ENCODE measurements around the gene TNFSF9. TPM values are rescaled to one million over a fixed set of nuclear protein-coding genes. Genes with fewer than 3 reads are reported as not detected.

Gene TNFSF9
- total RNA-seq, 1 donor from 2014 or later, result 7.4 TPM

DNA sequence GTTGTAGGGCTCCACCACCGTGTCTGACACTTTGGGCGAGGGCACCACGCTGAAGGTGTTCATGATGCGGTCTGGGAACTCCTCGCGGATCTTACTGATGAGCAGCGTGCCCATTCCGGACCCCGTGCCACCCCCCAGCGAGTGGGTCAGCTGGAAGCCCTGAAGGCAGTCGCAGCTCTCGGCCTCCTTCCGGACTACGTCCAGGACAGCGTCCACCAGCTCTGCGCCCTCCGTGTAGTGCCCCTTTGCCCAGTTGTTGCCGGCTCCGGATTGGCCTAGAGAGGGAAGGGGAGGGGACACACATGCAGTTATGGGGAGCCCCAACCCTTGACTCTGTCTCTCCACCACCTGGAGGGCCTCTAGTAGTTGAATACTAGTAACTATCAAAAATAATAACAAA is 34.9 kb upstream of the TNFSF9 start:
- Histone ChIP-seq H3K4me1 (no peaks in the 10 kb centered on the region), H3K36me3 (no peaks in the 10 kb centered on the region), H3K9me3 (no peaks in the 10 kb centered on the region), H3K4me3 (no peak overlapping the region), H3K27me3 (peaks cover 3% of the 10 kb centered on the region), H3K27ac (no peak overlapping the region)
- TF ChIP-seq, protein P1, sequence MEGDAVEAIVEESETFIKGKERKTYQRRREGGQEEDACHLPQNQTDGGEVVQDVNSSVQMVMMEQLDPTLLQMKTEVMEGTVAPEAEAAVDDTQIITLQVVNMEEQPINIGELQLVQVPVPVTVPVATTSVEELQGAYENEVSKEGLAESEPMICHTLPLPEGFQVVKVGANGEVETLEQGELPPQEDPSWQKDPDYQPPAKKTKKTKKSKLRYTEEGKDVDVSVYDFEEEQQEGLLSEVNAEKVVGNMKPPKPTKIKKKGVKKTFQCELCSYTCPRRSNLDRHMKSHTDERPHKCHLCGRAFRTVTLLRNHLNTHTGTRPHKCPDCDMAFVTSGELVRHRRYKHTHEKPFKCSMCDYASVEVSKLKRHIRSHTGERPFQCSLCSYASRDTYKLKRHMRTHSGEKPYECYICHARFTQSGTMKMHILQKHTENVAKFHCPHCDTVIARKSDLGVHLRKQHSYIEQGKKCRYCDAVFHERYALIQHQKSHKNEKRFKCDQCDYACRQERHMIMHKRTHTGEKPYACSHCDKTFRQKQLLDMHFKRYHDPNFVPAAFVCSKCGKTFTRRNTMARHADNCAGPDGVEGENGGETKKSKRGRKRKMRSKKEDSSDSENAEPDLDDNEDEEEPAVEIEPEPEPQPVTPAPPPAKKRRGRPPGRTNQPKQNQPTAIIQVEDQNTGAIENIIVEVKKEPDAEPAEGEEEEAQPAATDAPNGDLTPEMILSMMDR (IDR thresholded peaks at IDR 0.05), result no peak
- DNase-seq (no peak), ATAC-seq (no peak)
- intact Hi-C loops (cut with DNase I), result no loop called here

DNA sequence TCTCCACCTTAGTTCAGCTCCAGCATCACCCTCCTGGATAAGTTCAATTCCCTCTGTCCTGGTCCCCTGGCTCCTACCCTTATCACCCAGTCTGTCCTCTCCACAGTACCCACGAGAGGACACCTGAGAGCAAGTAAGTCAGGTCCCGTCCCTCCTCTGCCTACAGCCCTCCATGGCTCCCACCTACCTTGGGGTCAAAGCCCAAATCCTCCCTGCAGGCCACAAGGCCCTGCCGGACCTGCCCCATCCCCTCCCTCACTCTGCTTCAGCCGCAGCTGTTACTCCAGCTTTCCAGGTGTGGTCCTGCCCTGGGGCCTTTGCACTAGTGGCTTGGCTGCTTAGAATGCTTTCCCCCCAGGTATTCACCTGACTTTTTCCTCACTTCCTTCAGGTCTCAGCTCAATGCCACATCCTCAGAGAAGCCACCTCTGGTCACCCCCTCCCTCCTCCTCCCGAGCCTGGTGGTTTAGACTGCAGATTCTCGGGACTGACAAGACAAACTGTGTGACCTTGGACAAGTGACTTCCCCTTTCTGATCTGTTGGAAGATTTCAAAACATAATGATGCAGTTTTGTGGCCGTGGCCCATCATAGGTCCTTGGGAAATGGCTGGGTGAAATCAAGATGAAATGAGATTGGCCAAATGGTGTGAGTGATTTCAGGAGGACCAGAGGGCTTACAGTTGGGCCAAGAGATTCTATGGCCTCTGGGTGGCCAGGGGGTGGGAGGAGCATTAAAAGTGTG is 32.4 kb upstream of the TNFSF9 start:
- H3K4me1 ChIP-seq, result peaks cover 10% of the 10 kb centered on the region
- no peak overlapping the region for H3K27ac ChIP-seq
- no peak for DNase-seq
- intact Hi-C loops (cut with DNase I), result no loop called here
- no peak overlapping the region for H3K4me3 ChIP-seq
- H3K9me3 ChIP-seq, result no peaks in the 10 kb centered on the region
- ATAC-seq, result peak; percentile 71
- H3K27me3 ChIP-seq, result peaks cover 28% of the 10 kb centered on the region
- TF ChIP-seq, protein P1 (IDR thresholded peaks at IDR 0.05), result no peak
- no peaks in the 10 kb centered on the region for H3K36me3 ChIP-seq

DNA sequence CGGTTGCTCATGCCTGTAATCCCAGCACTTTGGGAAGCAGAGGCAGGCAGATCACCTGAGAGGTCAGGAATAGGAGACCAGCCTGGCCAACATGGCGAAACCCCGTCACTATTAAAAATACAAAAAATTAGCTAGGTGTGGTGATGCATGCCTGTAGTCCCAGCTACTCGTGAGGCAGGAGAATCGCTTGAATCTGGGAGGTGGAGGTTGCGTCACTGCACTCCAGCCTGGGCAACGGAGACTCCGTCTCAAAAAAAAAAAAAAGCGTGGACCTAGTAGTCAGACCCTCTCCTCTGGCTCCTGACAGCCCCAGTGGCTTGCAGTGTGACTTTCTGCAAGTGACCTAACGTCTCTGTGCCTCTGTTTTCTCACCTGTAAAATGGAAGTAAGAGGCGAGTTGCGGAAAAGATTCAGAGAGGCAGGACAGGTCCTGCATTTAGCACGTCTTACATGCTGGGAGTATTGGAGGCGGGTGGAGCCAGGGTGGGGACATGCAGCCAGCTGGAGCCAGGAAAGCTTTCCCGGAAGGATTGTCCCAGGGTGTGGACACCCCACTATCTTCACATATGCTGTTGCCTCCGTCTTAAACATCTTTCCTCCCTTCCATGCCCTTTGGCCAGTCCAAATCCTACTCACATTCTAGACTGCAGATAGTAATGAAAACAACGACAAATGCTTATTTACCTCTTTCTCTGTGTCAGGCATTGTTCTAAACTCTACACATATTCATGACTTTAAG is 31.6 kb upstream of the TNFSF9 start:
- no peak overlapping the region for H3K4me3 ChIP-seq
- no peaks in the 10 kb centered on the region for H3K9me3 ChIP-seq
- intact Hi-C loops (cut with DNase I), result no loop called here
- DNase-seq, result no peak
- no peaks in the 10 kb centered on the region for H3K36me3 ChIP-seq
- H3K27ac ChIP-seq, result no peak overlapping the region
- H3K4me1 ChIP-seq, result peaks cover 10% of the 10 kb centered on the region
- peaks cover 29% of the 10 kb centered on the region for H3K27me3 ChIP-seq
- TF ChIP-seq, protein P1 (IDR thresholded peaks at IDR 0.05), result no peak
- no peak for ATAC-seq

DNA sequence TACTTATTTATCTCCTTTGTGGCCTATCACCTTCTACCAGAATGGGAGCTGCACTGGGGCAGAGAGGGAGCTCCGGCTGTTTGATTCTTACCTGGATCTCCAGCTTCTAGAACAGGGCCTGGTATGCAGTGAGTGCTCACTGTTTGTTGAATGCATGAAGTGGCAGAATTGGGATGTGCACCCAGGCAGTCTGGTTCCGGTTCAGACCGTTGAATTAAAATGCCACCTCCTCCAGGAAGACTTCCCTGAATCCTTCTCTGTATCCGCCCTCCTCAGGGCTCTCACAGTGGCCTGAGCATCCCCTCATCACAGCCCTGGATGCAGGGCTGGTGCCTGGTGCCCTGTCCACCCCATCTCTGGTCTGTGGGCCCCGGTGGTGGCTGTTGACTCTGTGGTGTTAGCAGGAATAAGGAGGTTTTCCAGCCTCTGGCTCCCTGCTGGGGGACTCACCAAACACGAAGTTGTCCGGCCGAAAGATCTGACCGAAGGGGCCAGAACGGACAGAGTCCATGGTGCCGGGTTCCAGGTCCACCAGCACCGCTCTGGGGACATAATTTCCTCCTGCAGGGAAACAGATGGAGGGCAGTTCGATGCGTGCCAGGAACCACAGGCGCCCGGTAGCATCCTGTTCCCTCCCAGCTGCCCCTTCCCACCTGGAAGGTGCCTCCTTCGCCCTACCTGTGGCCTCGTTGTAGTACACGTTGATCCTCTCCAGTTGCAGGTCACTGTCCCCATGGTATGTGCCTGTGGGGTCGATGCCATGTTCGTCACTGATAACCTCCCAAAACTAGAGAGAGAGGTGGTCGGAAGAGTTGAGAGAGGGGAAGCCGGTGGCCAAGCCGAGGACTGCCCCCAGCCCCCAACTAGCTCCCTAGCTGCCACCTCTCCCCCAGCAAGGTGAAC is 29.7 kb upstream of the TNFSF9 start:
- Histone ChIP-seq H3K4me3 (peak overlapping the region; percentile 39), H3K36me3 (no peaks in the 10 kb centered on the region), H3K9me3 (no peaks in the 10 kb centered on the region), H3K4me1 (peaks cover 10% of the 10 kb centered on the region), H3K27me3 (peaks cover 29% of the 10 kb centered on the region), H3K27ac (no peak overlapping the region)
- DNase-seq (no peak), ATAC-seq (no peak)
- TF ChIP-seq, protein P1 (IDR thresholded peaks at IDR 0.05), result no peak
- intact Hi-C loops (cut with DNase I), result no loop called here

DNA sequence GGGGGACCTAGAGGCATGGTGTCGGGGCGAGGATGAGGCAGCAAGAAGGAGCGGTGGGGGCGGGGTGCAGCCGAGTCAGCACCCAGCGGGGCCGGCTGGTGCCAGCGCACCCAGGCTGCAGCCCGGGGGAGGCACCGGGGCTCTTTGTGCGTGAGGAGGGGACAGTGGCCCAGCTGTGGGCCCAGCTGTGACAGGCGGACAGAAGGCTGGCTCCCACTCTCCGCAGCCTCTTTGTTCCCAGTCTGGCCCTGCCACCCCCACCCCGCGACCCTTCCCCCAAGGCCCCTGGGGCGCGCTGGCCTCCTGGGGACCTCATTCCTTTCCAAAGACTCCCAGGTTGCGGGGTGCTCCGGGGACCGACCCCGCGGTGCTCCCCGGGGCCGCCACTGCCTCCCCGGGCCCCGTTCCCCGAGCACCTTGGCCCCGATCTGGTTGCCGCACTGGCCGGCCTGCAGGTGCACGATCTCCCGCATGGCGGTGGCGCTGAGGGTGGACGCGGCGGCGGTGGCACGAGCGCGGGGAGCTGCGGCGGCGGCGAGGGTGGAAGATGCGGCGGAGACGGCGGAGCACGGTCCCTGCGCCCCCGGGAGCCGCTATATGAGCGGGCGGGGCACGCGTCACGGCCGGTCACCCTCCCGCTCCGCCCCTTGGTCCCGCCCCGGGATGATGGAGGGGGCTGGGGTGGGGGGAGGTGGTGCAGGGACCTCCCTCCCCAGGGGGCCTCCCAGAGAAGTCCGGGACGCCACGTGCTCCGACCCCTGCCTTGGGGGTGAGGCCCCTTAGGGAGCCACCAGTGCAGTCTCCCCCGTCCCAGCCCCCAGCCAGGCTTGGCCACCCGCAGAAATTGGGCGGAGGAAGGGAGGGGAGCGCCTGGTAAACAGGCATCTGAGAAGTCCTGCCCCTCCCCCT is 28.8 kb upstream of the TNFSF9 start, which contains the start of gene TUBB4A:
Gene TUBB4A, minus strand, starts transcription at position 570 of the 909 bp plus-strand sequence. Its CDS starts 97 bp downstream, at position 473.
- Histone ChIP-seq H3K9me3 (no peaks in the 10 kb centered on the region), H3K4me3 (peak within 1 kb of the TSS; percentile 39), H3K27me3 (peaks cover 29% of the 10 kb centered on the region), H3K27ac (no peak within 1 kb of the TSS), H3K36me3 (no peaks in the 10 kb centered on the region), H3K4me1 (peaks cover 10% of the 10 kb centered on the region)
- DNase-seq (no peak), ATAC-seq (peak; percentile 39)
- TF ChIP-seq, protein P1 (IDR thresholded peaks at IDR 0.05), result no peak
- intact Hi-C loops (cut with DNase I), result no loop called here

All from upper lobe of right lung (tissue), 1 donor.